ENCODE data around the gene ITPR1.

The ITPR1 gene

DNA sequence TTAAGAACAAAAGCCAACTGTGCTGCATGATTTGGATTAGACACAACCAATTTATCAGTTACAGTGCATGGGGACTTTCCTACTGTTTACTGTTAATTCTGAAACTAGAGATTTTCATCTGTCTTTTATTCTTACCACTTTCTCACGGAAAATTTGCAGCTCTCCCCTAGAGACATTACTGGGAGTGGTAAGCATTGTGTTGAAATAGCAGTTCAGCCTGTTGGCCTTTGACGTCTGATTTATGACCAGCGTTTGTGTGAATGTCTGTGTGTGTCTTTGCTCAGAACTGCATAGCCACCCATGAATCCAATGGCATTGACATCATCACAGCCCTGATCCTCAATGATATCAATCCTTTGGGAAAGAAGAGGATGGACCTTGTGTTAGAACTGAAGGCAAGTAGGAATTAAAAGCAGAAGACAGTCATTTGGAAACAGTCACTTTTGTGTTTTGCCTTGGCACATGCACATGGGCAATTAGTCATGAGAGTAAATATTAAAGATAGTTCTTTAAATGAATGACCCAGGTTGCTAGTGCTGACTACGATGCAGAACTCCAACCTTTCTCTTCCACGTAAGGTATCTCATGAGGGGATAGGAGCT is 283.9 kb downstream of the ITPR1 start:
- in situ Hi-C loops (cut with HindIII; ENCODE audit: low sequenced_read_pairs) = no loop called here
- TF ChIP-seq CTCF (IDR thresholded peaks at IDR 0.05; ENCODE audit: low read depth, low read length) = no peak
- no peak for DNase-seq (ENCODE audit: low read depth, low spot score)

GRCh38 chr3:4778119-4778518 is 285.0 kb downstream of the ITPR1 start:
- TF ChIP-seq CTCF (IDR thresholded peaks at IDR 0.05; ENCODE audit: low read depth, low read length) = no peak
- no peak for DNase-seq (ENCODE audit: low read depth, low spot score)
- in situ Hi-C loops (cut with HindIII; ENCODE audit: low sequenced_read_pairs) = no loop called here
- H3K4me3 ChIP-seq (ENCODE audit: low read depth, low read length) = no peak overlapping the region

More for the DNA sequence above, 283.9 kb downstream of the ITPR1 start:
- no peak overlapping the region for H3K4me3 ChIP-seq (ENCODE audit: low read depth, low read length)

- DNase-seq (ENCODE audit: low read depth, low spot score) = no peak
- TF ChIP-seq CTCF (IDR thresholded peaks at IDR 0.05; ENCODE audit: low read depth, low read length) = no peak
- H3K4me3 ChIP-seq (ENCODE audit: low read depth, low read length) = no peak overlapping the region
- in situ Hi-C loops (cut with HindIII; ENCODE audit: low sequenced_read_pairs) = no loop called here
Observed at GRCh38 chr3:4778740-4779139, 285.6 kb downstream of the ITPR1 start.

- TF ChIP-seq CTCF (IDR thresholded peaks at IDR 0.05; ENCODE audit: low read depth, low read length) = no peak
- in situ Hi-C loops (cut with HindIII; ENCODE audit: low sequenced_read_pairs) = no loop called here
- DNase-seq (ENCODE audit: low read depth, low spot score) = no peak
Observed at GRCh38 chr3:4780545-4780957, 287.4 kb downstream of the ITPR1 start.

DNA sequence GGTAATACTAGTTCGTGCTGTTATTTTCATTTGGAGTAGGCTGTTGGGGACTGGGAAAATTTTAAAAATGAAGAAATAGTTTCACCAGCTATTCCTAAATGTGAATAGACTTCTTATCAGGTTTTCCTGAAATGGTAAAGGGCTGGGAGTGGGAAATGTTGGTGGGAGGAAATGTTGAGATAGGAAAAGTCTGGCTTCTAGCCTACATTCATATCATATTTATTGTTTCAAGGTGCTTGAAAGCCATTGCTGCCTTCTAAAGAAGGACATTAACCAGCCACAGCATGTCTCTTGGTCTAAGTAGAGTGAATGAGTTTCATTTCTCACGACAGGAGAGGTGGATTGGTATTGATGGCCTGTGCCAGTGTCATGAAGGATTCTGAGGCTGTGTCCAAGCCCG is 288.9 kb downstream of the ITPR1 start:
- H3K4me3 ChIP-seq (ENCODE audit: low read depth, low read length) = no peak overlapping the region
- TF ChIP-seq CTCF (IDR thresholded peaks at IDR 0.05; ENCODE audit: low read depth, low read length) = no peak
- in situ Hi-C loops (cut with HindIII; ENCODE audit: low sequenced_read_pairs) = no loop called here
- no peak for DNase-seq (ENCODE audit: low read depth, low spot score)

More at GRCh38 chr3:4780545-4780957, 287.4 kb downstream of the ITPR1 start:
- no peak overlapping the region for H3K4me3 ChIP-seq (ENCODE audit: low read depth, low read length)

- no peak for DNase-seq (ENCODE audit: low read depth, low spot score)
- in situ Hi-C loops (cut with HindIII; ENCODE audit: low sequenced_read_pairs) = no loop called here
- TF ChIP-seq CTCF (IDR thresholded peaks at IDR 0.05; ENCODE audit: low read depth, low read length) = no peak
- no peak overlapping the region for H3K4me3 ChIP-seq (ENCODE audit: low read depth, low read length)
Observed at GRCh38 chr3:4785551-4785950, 292.4 kb downstream of the ITPR1 start.
